Activated naive CD4-positive, alpha-beta T cell treated with anti-CD3 and anti-CD28 coated beads, Interleukin-2, amount 50 U/mL, for 24 hours (primary cell): Measurements from ENCODE around the gene MACC1.

Source experiments
- H3K27ac Mint-ChIP-seq: one replicate; pipeline ENCODE4 v1.8.0; 2021; ENCODE audit warnings: mild to moderate bottlenecking, mixed read lengths
- H3K27me3 Mint-ChIP-seq: one replicate; pipeline ENCODE4 v1.8.0; 2021; ENCODE audit warnings: mixed read lengths
- H3K36me3 Mint-ChIP-seq: one replicate; pipeline ENCODE4 v1.8.0; 2021; ENCODE audit warnings: mixed read lengths
- H3K4me1 Mint-ChIP-seq: one replicate; pipeline ENCODE4 v1.8.0; 2021; ENCODE audit warnings: mixed read lengths
- H3K4me3 Mint-ChIP-seq: one replicate; pipeline ENCODE4 v1.8.0; 2021; ENCODE audit warnings: mild to moderate bottlenecking, mixed read lengths
- H3K9me3 Mint-ChIP-seq: one replicate; pipeline ENCODE4 v1.8.0; 2021; ENCODE audit warnings: mixed read lengths

The MACC1 gene

GRCh38 chr7:20236790-20237189, 19.6 kb upstream of the MACC1 start:
- no peaks in the 10 kb centered on the region for H3K4me1 Mint-ChIP-seq
- H3K27ac Mint-ChIP-seq: no peak overlapping the region
- H3K36me3 Mint-ChIP-seq: no peaks in the 10 kb centered on the region
- peaks cover 2% of the 10 kb centered on the region for H3K27me3 Mint-ChIP-seq
- no peaks in the 10 kb centered on the region for H3K9me3 Mint-ChIP-seq
- no peak overlapping the region for H3K4me3 Mint-ChIP-seq

DNA sequence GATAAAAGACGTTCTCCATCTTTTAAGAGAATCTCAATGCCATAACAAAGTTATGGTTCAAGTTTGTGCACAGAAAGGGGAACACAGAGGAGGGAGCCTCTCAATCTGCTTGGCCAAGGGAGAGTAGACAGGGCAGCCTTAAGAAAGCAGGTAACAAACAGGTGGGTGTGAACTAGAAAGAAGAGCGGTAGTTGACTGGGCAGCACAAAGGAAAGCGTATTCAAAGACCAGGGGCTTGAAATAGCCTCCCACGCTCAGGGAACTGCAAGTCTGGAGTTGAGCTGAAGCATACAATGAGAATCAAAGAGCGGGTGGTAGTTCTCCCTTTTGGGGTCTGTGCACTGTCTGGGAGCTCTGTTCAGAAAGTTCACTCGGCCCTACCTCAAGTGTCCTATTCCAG, 18.9 kb upstream of the MACC1 start:
- Mint-ChIP-seq H3K9me3 (no peaks in the 10 kb centered on the region), H3K4me1 (no peaks in the 10 kb centered on the region), H3K4me3 (no peak overlapping the region), H3K27ac (no peak overlapping the region), H3K36me3 (no peaks in the 10 kb centered on the region), H3K27me3 (peaks cover 2% of the 10 kb centered on the region)

DNA sequence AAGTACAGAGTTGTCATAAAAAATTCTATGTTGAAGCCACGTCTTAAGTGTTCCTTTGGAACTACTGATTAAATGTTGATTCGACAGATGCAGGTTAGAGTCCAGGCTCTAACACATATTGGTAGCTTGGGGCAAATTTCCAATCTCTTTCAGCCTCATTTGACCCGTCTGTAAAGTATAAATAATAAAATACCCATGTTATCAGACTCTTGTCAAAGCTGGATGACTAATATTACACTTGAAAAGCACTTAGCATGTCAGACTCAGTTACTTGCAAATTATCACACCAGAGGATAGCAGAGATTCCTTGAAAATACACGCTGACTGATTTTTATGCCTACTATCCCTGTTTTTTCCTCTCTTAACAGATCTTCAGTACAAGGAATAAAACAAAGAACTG, 18.1 kb upstream of the MACC1 start:
- H3K4me3 Mint-ChIP-seq: no peak overlapping the region
- peaks cover 2% of the 10 kb centered on the region for H3K27me3 Mint-ChIP-seq
- no peaks in the 10 kb centered on the region for H3K36me3 Mint-ChIP-seq
- no peaks in the 10 kb centered on the region for H3K9me3 Mint-ChIP-seq
- no peak overlapping the region for H3K27ac Mint-ChIP-seq
- H3K4me1 Mint-ChIP-seq: no peaks in the 10 kb centered on the region

DNA sequence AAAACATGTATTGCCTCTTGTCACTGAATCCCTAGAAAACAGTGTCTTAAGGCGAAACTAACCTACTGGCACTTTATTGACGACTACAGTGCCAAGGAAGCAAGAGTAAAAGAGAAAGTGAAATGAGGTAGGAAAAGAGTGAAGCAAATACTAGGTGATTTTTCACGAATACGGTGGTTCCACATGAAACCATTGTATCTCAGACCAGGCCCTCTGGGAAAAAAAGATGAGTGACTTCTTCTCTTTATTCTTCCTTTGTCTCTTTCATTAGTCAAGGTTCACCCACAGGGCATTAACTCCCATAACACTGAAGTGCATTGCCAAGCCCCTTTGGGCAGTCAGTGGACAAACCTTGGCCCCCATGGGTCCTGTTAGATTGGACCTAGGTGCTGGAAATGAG, 16.2 kb upstream of the MACC1 start:
- Mint-ChIP-seq H3K27me3 (peaks cover 2% of the 10 kb centered on the region), H3K36me3 (no peaks in the 10 kb centered on the region), H3K4me1 (no peaks in the 10 kb centered on the region), H3K27ac (no peak overlapping the region), H3K4me3 (no peak overlapping the region), H3K9me3 (no peaks in the 10 kb centered on the region)

DNA sequence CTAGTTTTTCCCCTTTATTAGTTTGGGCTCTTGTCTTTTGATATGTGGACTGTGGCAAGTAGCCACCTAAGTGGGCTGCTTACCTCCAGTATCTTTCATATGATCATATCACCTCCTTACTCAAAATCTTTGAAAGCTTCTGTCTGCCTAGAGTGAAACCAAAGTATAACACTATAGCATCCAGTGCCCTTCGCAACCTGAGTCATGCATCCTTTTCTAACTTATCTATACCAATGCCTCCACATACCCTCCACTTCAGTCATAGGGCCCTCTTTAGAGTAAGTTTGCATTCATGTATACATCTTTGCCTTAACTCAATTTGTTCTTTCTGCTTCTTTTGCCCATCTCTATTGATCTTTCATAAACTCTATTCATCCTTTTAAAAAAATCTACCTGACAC, 15.7 kb upstream of the MACC1 start:
- H3K4me3 Mint-ChIP-seq: no peak overlapping the region
- peaks cover 2% of the 10 kb centered on the region for H3K27me3 Mint-ChIP-seq
- no peak overlapping the region for H3K27ac Mint-ChIP-seq
- H3K4me1 Mint-ChIP-seq: no peaks in the 10 kb centered on the region
- no peaks in the 10 kb centered on the region for H3K9me3 Mint-ChIP-seq
- H3K36me3 Mint-ChIP-seq: no peaks in the 10 kb centered on the region

GRCh38 chr7:20229646-20230500, 12.7 kb upstream of the MACC1 start:
- H3K36me3 Mint-ChIP-seq: no peaks in the 10 kb centered on the region
- H3K4me1 Mint-ChIP-seq: no peaks in the 10 kb centered on the region
- no peaks in the 10 kb centered on the region for H3K9me3 Mint-ChIP-seq
- no peak overlapping the region for H3K4me3 Mint-ChIP-seq
- no peak overlapping the region for H3K27ac Mint-ChIP-seq
- no peaks in the 10 kb centered on the region for H3K27me3 Mint-ChIP-seq

DNA sequence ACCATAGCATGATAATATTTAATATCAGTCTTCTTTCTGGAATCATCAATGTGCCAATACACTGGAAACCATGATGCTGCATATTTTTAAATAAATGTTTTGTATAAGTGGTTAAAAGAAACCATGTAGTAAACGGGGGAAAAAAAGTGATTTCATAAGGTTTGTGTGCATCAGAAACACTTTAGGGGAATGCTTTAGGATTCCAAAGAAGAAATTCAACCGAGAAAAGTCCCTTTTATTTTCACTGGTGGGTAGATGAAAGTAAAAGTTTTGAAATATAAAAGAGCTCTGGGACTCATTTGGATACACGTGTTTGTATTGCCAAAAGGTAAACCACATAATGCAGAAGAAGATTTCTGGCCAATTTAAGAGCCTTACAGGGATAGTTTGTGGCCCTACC, 11.9 kb upstream of the MACC1 start:
- Mint-ChIP-seq H3K36me3 (no peaks in the 10 kb centered on the region), H3K4me3 (no peak overlapping the region), H3K27me3 (no peaks in the 10 kb centered on the region), H3K9me3 (no peaks in the 10 kb centered on the region), H3K4me1 (no peaks in the 10 kb centered on the region), H3K27ac (no peak overlapping the region)

DNA sequence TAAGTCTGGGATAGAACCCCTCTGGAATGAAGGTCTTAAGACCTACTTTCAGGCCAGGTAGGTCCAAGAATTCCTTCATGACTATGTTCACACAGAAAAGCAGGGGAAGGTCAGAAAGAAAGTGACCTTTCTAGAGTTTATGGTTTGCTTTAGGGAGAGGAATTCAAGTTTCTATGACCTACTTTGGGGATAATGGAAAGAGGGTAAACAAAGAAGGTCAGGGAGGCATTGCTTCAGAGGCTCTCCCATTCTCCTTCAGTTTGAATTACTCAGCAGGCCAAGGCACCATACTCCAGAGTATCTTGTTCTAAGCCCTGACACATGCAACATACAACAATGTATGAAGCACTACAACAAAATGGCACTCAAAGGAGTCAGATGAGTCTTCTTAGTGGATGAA, 11.5 kb upstream of the MACC1 start:
- no peak overlapping the region for H3K4me3 Mint-ChIP-seq
- no peaks in the 10 kb centered on the region for H3K36me3 Mint-ChIP-seq
- no peak overlapping the region for H3K27ac Mint-ChIP-seq
- no peaks in the 10 kb centered on the region for H3K27me3 Mint-ChIP-seq
- H3K4me1 Mint-ChIP-seq: no peaks in the 10 kb centered on the region
- H3K9me3 Mint-ChIP-seq: no peaks in the 10 kb centered on the region

DNA sequence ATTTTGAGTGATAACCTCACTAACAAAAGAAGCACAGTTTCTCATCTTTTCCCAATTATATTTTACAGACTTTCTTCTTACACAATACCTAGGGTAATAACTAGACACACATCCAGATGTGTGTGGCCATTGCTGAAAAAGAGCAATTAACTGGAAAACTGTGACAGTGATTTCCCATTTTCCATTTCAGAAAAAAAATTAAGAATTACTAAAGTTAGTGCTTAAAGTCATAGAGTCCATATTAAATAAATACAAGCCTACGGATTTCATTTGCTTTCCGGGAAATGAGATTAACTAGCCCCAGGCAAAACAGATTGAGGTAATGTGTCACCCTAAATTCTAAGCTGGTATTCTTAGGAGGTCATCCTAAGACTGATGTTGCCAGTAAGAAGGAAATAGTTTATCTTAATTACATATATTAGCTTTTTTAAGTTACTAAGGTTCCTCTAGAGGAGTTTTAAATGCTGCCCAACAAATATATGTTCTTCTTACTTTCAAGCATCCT, 10.2 kb upstream of the MACC1 start:
- H3K27me3 Mint-ChIP-seq: no peaks in the 10 kb centered on the region
- H3K27ac Mint-ChIP-seq: no peak overlapping the region
- no peaks in the 10 kb centered on the region for H3K9me3 Mint-ChIP-seq
- H3K36me3 Mint-ChIP-seq: no peaks in the 10 kb centered on the region
- no peaks in the 10 kb centered on the region for H3K4me1 Mint-ChIP-seq
- H3K4me3 Mint-ChIP-seq: no peak overlapping the region

- no peak overlapping the region for H3K4me3 Mint-ChIP-seq
- no peaks in the 10 kb centered on the region for H3K4me1 Mint-ChIP-seq
- H3K36me3 Mint-ChIP-seq: no peaks in the 10 kb centered on the region
- no peak overlapping the region for H3K27ac Mint-ChIP-seq
- H3K27me3 Mint-ChIP-seq: no peaks in the 10 kb centered on the region
- H3K9me3 Mint-ChIP-seq: no peaks in the 10 kb centered on the region
Measured at GRCh38 chr7:20226860-20227259, 9.7 kb upstream of the MACC1 start.

GRCh38 chr7:20225384-20225783, 8.2 kb upstream of the MACC1 start:
- Mint-ChIP-seq H3K27ac (no peak overlapping the region), H3K27me3 (no peaks in the 10 kb centered on the region), H3K4me3 (no peak overlapping the region), H3K4me1 (no peaks in the 10 kb centered on the region), H3K36me3 (no peaks in the 10 kb centered on the region), H3K9me3 (no peaks in the 10 kb centered on the region)

- Mint-ChIP-seq H3K4me1 (no peaks in the 10 kb centered on the region), H3K9me3 (no peaks in the 10 kb centered on the region), H3K4me3 (no peak overlapping the region), H3K27me3 (no peaks in the 10 kb centered on the region), H3K27ac (no peak overlapping the region), H3K36me3 (no peaks in the 10 kb centered on the region)
Measured at GRCh38 chr7:20224025-20224424, 6.8 kb upstream of the MACC1 start.

- Mint-ChIP-seq H3K27ac (no peak overlapping the region), H3K4me1 (no peaks in the 10 kb centered on the region), H3K9me3 (no peaks in the 10 kb centered on the region), H3K27me3 (no peaks in the 10 kb centered on the region), H3K36me3 (no peaks in the 10 kb centered on the region), H3K4me3 (no peak overlapping the region)
Measured at GRCh38 chr7:20223356-20223755, 6.2 kb upstream of the MACC1 start.

GRCh38 chr7:20222219-20222828, 5.1 kb upstream of the MACC1 start:
- Mint-ChIP-seq H3K27me3 (no peaks in the 10 kb centered on the region), H3K4me3 (no peak overlapping the region), H3K9me3 (no peaks in the 10 kb centered on the region), H3K27ac (no peak overlapping the region), H3K36me3 (no peaks in the 10 kb centered on the region), H3K4me1 (no peaks in the 10 kb centered on the region)

- Mint-ChIP-seq H3K4me3 (no peak overlapping the region), H3K4me1 (no peaks in the 10 kb centered on the region), H3K27ac (no peak overlapping the region), H3K36me3 (no peaks in the 10 kb centered on the region), H3K27me3 (no peaks in the 10 kb centered on the region), H3K9me3 (no peaks in the 10 kb centered on the region)
Measured at GRCh38 chr7:20220921-20221547, 3.9 kb upstream of the MACC1 start.

- Mint-ChIP-seq H3K4me3 (no peak overlapping the region), H3K27me3 (no peaks in the 10 kb centered on the region), H3K4me1 (no peaks in the 10 kb centered on the region), H3K27ac (no peak overlapping the region), H3K36me3 (no peaks in the 10 kb centered on the region), H3K9me3 (no peaks in the 10 kb centered on the region)
Measured at GRCh38 chr7:20220293-20220761, 3.1 kb upstream of the MACC1 start.
